GM18907 (cell line): ENCODE measurements around the gene LRRC56.
A peak's percentile ranks its signal among the peaks of the same experiment; 100 is the strongest.
"Not testable (repeated sequence)": the region's sequence is repeated elsewhere in the genome, so short reads cannot be mapped to it uniquely, and the experiment has no call there.

ENCODE experiments used
- ATAC-seq: cut with Tn5 transposase; IDR thresholded peaks from one replicate; pipeline ENCODE4 v1.9.1; 2021; ENCODE audit warnings: mild to moderate bottlenecking, moderate library complexity; ENCODE audit not compliant: unreplicated experiment

LRRC56 gene

DNA sequence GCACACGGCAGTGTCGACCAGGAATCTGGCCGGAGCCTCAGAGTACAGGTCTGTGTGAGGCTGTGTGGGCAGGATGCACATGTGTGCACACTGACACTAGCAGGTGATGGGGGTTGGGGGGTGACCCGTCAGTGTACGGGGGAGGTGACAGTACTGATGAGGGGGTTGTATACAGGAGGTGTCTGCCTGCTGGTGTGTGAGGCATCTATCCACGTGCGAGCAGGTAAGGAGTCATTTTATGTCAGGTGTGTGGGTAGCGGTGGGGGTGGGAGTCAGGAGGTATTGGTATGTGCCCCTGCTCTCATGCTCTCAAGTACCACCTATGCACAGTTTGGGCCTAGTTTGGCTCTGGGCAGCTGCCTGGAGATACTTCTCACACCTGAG is 34.5 kb downstream of the LRRC56 start:
- no peak for ATAC-seq

DNA sequence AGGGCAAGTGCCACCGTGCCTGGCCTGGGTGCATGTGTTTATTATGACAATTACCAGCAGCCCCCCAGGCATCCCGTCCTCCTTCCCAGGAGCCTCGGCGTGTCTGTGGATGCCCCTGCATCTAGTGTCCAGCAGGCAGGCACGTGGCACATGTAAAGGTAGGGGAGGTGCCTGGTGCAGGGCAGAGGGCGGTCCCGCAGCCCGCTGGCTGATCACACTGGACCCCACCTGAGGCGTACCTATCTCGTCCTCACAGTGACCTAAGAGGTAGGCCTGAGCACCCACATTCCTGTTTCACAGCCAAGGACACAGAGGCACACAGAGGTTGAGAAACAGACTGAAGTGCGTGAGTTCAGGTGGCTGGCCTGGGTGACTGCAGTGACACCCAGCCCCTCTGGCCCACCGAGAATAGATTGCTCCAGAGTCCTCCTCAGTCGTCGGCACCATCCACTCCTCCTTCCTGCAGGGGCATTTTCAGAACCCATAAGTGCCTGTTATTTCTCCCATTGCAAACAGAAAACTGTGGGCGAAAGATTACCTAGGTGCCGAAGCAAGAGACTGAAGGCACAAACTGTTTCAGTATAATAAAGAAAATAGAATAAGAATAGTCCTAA is 35.9 kb downstream of the LRRC56 start:
- ATAC-seq = no peak

DNA sequence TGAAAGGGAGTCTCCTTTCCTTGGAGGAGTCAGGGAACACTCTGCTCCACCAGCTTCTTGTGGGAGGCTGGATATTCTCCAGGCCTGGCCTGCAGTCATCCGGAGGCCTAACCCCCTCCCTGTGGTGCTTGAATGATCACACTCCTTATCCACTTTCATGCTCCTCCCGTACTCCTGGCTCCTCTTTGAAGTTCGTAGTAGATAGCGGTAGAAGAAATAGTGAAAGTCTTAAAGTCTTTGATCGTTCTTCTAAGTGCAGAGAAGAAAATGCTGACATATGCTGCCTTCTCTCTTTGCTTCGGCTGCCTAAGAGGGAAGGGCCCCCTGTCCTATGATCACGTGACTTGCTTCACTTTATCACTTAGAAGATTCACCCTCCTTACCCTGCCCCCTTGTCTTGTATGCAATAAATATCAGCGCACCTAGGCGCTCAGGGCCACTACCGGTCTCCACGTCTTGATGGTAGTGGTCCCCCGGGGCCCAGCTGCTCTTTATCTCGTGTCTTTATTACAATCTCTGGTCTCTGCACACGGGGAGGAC is 36.8 kb downstream of the LRRC56 start:
- ATAC-seq = not testable (repeated sequence)

DNA sequence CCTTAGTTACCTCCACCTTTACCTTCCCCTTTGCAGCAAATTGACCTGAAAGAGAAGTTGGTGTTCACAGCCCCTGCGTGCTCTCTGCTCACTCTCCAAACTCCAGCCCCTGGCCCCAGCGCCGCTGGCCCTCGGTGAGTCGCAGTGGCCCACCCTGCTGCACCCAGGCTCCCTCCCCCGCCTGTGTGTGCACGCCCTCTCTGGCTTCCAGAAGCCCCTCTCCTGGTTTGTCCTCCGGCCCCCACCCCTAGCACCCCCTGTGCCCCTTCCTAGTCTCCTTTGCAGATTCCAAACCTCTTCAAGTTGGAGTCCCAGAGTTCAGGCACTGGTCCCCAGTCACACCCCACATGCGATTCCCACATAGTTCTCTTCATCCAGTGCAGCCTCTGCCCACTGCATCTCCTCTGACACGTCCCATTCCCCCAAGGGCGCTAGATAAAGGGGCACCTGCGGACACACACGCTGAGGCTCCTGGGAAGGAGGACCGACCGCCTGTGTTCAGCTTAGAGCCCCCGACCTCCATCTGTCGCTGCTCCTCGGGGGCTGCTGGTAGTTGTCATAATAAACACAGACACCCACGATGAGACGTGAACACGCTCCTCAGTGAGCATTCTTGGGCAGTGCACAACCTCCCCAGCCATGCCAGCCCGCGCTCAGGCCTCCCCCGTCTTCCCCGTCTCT is 37.4 kb downstream of the LRRC56 start:
- ATAC-seq = no peak

DNA sequence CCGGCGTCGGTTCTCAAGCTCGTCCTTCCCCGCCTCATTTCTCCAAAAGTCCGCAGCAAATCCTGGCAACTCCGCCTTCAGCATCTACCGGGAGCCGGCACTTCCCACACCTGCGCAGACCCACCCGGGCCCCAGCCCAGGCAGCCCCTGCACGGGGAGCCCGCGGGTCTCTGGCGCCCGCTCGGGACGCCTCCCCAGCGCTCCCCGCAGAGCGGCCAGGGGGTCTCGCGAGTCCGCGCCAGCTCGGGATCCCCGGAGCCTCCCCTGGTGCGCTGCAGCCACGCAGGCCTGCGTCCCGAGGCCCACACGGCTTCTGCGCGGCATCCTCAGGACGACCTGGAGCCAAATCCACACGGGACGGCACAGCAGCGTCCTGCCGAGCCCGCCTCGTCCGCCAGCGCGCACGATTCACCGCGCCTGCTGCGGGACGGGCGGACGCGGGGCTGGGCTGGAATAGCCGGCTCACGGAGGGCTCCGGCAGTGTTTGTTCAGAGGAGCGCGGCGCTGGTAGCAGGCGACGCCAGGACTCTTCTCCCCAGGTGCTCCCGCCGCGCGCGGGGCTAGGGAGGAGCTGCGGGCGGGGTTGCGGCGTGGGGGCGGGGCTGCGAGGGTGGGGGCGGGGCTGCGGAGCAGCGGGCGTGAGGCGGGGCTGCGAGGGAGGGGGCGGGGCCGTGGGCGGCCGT is 38.1 kb downstream of the LRRC56 start:
- peak; percentile 32 for ATAC-seq

DNA sequence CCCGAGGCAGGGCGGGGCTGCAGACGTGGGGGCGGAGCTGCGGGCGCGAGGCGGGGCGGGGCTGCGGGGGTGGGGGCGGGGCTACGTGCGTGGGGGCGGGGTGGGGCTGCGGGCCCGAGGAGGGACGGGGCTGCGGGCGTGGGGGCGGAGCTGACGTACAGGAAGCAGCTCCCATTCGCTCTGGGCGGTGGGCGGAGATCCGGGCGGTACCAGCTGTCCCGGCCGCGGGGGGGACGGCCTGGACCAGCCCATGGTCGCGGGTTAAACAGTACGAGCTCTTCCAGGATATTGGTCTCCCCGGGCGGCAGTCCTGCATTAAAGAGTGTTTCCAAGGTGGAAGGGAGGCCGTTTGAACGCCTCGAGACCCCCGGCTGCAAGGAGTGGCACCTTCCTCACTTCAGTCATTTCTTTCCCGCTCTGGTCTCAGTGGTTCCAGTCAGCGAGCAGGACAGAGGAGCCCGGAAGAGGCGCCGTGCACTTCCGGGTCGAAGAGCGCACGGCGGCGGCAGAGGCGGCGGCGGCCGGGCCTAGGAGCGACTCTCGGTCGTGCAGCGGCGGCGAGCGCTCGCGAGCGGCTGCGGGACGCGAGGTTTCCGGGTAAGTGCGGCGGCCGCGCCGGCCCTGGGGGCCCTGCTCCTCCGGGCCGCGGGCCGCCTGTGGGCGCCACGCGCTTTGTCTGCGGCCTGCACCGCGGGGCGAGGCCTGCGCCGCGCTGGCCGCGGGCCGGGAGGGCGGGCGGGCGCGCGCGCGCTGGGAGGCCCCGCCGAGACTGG is 38.9 kb downstream of the LRRC56 start, which contains the start of gene PHRF1:
Gene PHRF1 (plus strand): TSS at position 475 of the 773 bp plus-strand sequence. CDS start 5,043 bp downstream, outside the sequence.
- peak; percentile 80 for ATAC-seq

DNA sequence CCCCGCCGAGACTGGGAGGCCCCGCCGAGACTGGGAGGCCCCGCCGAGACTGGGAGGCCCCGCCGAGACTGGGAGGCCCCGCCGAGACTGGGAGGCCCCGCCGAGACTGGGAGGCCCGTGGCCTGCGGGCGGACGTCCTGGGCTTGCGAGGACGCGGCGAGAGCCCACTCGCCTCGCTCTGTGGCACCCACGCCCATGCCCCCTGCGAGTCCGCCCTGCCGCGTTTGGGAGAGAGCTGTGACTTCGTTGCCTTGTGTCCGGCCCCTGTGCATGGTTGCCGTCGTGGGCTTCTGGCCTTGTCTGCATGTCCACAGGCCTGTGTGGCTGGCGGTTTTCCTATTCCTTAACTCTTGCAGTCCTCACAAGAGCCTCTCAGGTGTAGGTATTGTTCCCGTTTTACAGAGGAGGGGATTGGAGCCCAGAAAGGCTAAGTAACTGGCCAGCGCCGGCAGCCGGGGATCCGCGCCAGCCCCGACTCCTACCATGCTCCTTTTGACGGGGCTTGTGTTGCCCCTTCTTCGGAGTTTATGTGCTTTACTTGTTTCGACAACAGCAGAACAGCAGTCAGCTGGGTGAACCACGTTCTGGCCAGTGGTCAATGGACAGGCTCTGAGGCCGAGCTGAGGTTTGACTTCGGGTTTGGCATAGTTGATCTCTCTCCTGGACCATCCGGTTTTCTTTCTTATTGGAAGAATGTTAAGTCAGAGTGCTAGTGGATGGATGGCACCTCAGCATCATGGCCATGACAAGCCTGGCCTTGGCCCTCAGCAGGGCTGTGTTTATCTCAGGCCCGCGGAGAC is 39.7 kb downstream of the LRRC56 start:
- ATAC-seq = no peak

DNA sequence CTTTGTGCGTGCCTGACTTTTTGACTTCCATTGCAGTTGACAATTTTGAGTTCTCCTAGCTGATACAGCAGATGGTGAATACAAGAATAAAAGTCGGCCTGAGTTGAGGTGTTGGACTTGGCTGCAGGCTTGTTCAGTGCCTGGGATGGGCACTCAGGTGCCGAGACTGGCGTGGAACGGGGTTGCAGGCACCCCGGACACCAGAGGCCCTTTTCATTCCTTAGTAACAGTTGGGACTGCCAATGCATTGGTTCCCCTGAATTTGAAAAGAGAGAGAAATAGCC is 40.2 kb downstream of the LRRC56 start:
- ATAC-seq = no peak

DNA sequence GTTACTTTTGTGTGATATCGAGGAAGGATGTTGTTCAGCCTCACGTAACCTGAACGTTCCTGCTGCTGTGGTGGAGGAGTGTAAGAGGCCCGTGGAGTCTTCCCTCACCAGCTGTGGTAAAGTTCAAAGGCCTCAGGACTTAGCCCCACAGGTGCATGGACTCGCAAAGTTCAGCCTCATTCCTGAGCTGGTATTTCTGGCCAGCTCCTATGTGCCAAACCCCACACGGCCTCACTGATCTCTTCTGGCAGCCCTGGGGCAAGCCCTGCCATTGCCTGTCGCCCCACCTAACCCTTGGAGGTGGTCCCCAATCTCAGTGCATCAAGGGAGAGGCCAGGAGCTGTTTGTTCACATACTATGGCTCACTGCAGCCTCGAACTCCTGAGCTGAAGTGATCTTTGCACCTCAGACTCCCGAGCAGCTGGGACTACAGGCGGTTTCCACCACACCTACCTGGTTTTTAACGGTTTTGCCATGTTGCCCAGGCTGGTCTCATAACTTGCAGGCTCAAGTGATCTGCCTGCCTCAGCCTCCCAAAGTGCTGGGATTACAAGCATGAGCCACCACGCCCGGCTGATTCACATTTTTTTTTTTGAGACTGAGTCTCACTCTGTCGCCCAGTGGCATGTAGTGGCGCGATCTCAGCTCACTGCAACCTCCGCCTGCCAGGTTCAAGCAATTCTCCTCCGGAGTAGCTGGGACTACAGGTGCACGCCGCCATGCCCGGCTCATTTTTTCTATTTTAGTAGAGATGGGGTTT is 41.1 kb downstream of the LRRC56 start:
- ATAC-seq = no peak

DNA sequence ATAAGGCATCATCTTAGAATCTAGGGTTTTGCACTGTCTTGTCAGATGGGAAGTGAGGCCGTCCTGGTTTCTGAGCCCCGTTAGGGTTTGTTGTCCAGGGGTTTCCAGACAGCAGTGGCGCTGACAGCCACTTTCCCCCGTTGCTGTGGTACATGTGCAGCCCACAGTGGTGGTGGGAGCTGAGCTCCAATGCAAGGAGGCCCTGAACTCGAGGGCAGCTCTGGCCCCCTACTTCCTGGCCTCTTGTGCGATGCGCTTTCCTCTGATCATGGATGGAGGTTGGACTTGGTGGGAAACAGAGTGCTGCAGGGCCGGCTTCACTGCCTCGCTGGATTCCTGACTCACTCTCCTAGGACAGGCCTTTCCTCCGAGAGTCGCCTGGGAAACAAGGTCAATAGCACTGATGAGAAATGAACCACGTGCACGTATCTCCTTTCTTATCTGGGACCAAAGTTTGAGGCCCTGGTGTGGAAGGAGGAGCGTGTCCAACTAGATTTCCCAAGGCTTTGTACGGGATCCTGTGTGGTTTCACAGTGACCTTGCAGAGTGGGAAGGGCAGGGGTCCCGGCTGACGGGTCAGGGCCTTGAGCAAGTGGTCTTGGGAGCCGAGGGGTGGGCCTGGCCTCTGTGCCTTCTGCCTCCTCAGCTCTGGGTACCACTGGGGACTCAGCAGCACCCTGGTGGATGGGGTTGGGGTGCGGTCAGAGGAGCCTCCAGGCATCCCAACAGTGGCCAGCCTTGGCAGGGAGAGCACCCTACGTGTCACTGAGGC is 42.7 kb downstream of the LRRC56 start:
- no peak for ATAC-seq

DNA sequence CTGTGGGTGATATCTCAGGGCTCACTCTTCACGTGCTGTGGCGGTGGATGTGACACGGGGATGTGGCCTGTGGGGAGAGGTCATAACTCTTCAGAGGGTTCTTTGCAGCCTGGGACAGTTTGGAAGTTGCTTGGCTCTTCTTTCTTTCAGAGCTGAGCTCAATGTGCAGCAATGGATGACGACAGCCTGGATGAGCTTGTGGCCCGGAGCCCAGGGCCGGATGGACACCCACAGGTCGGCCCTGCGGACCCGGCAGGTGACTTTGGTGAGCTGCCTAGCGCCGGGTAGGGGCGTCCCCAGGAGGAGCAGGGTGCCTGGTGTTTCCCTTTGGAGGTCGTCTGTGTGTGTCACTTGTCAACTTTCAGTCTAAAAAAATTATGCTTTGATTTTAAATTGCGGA is 44.0 kb downstream of the LRRC56 start:
- no peak for ATAC-seq

DNA sequence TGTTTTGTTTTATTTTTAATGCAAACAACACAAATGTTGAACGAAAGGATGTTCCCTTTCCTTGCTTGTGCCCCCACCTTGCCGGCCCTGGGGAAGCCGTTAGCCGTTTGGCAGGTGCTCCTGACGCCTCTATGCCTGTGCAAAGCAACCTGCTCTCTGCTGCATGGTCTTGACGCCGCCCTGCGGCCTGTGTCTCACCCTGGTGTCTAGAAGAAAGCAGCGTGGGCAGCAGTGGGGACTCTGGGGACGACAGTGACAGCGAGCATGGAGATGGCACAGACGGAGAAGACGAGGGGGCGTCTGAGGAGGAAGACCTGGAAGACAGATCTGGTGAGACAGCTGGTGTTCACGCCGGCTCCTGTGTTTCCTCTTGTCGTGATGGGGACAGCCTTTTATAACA is 44.4 kb downstream of the LRRC56 start:
- ATAC-seq = no peak

DNA sequence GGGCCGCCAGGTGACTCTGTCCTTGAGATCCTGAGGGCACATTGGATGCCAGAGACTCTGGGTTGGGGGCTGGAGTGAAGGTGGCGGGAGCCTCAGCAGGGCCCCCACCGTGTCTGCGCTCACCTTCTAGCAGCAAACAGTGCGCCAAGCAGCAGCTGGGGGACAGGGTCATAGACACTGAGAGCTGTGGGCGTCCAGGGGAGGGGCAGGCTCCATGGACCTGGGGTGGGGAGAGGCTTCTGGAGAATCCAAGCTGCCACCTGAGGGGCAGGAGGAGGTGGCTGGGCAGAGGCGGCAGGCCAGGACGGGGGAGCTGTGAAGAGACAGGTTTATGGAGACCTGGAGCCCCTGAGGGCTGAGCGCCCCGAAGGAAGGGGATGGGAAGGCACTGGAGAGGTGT is 47.0 kb downstream of the LRRC56 start:
- no peak for ATAC-seq

DNA sequence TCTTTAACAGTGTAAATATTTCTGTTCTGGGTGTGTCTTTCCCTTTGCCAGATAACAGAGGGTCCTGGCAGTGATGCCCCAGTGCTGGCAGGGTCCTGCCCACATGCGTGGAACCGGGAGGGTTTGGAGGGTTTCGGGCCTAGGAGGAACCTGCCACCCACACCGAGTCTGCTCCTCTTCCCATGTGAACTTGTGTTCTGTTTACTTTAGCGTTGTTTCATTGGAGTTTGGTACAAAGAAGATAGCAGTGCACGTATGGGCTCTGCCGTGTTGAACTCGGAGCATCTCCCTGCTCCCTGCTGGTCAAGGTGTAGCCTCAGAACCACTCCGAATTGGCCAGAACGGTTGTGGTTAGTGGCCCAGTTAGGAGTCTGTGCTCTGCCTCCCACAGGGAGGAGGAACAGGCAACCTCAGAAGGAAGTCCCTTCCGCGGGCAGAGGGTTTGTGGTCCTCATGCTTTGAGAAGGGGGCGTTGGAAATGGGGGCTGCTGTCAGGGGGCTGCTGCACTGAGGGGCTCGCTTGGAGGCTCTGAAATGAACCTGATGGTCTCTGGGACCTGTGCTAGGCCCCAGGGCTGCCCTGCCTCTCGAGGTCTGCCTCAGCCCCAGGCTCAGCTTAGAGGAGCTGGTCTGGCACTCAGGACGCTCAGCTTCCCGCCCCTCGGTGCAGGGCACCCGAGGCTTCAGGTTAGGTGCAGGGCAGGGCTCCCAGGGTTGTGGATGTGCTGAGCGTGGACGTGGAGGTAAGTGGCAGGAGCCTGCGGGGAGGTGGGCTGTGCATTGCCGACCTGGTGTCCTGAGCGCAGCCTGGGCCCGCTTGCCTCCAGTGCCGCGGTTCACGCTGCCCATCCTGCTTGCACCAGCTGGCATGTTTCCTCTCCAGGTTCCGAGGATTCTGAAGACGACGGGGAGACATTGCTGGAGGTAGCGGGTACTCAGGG is 49.3 kb downstream of the LRRC56 start:
- no peak for ATAC-seq

DNA sequence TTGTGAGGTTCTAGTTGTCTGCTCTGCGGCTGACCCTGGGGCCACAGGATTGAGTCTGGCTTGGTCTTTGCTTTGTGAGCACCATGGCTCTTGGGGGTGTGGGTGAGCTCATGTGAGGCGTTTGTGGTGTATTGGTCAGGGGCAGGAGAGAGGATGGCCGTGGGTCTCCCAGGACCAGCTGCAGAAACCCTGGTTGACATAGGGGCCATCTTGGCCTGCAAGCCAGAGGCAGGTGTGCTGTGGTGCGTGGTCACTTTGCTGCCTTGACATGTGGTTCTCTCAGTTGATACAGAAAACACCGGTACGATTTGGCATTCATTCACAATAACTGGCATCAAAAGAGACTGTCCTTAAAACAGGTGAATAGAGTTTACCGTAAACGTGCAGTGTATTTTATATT is 50.2 kb downstream of the LRRC56 start:
- ATAC-seq = no peak

DNA sequence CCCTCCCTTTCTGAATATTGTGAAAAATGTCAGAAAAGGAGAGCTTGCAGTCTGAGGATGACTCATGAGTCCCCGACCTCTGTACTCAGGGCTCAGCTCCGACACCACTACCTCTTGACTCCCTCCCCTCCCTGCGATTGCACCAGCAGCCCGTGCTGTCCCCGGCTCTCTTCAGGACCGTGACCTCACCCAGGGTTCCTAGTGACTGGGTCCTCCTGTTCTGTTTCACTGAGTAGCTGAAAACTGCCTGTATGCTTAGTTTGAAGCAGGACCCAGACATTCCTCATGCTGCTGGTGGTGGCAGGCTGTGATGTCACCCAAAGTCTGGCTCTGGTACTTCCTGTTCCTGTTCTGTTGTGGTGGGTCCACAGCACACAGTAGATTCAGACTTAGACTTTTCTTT is 50.7 kb downstream of the LRRC56 start:
- ATAC-seq = no peak

DNA sequence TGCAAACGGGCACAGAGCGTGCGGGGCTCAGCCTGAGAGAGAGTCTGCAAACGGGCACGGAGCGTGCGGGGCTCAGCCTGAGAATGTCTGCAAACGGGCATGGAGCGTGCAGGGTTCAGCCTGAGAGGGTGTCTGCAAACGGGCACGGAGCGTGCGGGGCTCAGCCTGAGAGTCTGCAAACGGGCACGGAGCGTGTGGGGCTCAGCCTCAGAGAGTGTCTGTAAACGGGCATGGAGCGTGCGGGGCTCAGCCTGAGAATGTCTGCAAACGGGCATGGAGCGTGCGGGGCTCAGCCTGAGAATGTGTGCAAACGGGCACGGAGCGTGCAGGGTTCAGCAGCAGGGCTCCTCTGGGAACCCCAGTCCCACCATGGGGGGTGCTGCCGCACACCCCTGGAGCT is 52.5 kb downstream of the LRRC56 start:
- ATAC-seq = no peak

DNA sequence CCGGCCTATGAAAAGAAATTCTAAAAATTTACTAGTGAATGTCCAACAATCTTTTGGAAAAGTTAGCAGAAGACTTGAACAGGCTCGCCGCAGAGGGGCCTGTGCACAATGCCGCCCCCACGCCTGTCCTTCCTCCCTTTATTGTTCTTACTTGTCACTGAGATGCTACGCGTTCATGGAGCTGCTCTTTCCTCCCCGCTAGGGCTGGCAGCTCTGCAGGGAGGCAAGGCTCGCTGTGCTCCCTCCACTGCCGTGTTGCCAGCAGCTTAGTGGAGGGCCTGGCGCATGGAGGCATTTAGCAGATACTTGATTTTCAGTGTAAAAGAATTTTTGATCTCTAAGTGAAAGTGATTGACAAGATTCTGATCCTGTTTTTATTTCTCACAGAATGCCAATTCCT is 53.7 kb downstream of the LRRC56 start:
- no peak for ATAC-seq
